ENCODE measurements around the gene PRTFDC1.

The PRTFDC1 gene

DNA sequence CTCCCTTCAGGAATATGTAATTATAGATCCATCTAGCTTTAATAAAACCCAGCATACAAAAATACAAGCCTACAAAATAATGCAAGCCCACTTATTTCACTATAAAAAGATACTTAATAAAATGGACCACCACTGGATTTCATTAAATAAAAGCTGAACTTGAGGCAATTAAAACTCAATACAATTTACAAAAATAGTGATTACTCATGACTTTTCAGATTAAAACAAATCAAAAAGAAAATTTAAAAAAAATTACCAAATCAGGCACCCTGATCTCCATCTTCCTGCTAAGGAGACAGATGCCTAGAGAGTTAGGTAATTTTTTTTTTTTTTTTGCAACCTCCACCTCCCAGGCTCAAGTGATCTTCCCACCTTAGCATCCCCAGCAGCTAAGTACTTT, 41.8 kb downstream of the PRTFDC1 start:
- H3K9me3 Mint-ChIP-seq, result no peaks in the 10 kb centered on the region
- peaks cover 3% of the 10 kb centered on the region for H3K27me3 Mint-ChIP-seq (ENCODE audit: low read depth, poor library complexity)
- no peaks in the 10 kb centered on the region for H3K4me1 Mint-ChIP-seq
- TF ChIP-seq, protein P1, sequence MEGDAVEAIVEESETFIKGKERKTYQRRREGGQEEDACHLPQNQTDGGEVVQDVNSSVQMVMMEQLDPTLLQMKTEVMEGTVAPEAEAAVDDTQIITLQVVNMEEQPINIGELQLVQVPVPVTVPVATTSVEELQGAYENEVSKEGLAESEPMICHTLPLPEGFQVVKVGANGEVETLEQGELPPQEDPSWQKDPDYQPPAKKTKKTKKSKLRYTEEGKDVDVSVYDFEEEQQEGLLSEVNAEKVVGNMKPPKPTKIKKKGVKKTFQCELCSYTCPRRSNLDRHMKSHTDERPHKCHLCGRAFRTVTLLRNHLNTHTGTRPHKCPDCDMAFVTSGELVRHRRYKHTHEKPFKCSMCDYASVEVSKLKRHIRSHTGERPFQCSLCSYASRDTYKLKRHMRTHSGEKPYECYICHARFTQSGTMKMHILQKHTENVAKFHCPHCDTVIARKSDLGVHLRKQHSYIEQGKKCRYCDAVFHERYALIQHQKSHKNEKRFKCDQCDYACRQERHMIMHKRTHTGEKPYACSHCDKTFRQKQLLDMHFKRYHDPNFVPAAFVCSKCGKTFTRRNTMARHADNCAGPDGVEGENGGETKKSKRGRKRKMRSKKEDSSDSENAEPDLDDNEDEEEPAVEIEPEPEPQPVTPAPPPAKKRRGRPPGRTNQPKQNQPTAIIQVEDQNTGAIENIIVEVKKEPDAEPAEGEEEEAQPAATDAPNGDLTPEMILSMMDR (IDR thresholded peaks at IDR 0.05), result no peak
- no peak overlapping the region for H3K27ac Mint-ChIP-seq
- peaks cover 29% of the 10 kb centered on the region for H3K36me3 Mint-ChIP-seq (ENCODE audit: low read depth)
- no peak overlapping the region for H3K4me3 Mint-ChIP-seq
- no peak for DNase-seq

DNA sequence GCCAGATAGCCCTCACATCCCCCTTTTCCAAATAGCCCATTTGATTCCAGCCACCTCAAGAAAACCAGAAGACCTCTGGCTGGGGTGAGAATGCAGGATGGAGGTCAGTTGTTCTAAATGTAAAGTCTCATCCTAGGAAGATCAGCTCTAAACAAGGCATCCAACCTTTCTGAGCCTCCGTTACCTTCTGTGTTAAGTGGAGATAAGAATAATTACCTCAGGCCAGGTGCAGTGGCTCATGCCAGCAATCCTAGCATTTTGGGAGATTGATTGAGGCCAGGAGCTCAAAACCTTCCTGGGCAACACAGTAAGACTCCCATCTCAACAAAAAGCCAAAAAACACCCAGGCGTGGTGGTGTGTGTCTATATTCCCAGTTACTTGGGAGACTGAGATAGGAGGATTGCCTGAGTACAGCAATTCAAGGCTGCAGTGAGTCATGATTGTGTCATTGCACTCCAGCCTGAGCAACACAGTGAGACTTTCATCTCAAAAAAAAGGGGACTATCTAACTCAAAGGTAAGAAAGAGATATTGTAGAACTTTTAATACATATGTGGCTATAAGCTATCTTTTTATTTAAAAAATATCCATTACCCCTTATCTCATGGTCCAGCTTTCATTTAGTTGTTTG, 43.5 kb downstream of the PRTFDC1 start:
- no peak overlapping the region for H3K27ac Mint-ChIP-seq
- TF ChIP-seq, protein P1 (IDR thresholded peaks at IDR 0.05), result no peak
- no peak for DNase-seq

DNA sequence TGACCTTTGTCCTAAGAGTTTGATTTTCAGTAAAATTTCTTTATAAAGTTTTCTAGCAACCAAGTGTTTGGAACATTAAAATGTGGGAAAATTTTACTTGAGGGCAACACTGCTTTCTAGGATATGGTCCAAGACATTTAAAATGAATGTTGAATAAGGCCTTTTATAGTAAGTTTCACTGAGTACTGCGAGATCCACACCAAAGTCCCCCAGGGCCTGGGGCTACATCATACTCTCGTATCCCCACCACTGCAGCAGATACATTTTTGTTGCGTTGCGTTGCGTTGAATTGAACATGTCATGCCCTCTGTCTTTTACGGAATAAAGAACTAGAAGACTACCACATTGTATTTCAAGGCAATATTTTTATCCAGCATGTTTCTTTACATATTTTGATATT, 44.5 kb downstream of the PRTFDC1 start:
- TF ChIP-seq, protein P1 (IDR thresholded peaks at IDR 0.05), result no peak
- H3K27ac Mint-ChIP-seq, result no peak overlapping the region
- no peak for DNase-seq
- H3K36me3 Mint-ChIP-seq (ENCODE audit: low read depth), result peaks cover 32% of the 10 kb centered on the region
- no peaks in the 10 kb centered on the region for H3K27me3 Mint-ChIP-seq (ENCODE audit: low read depth, poor library complexity)
- no peak overlapping the region for H3K4me3 Mint-ChIP-seq
- H3K9me3 Mint-ChIP-seq, result no peaks in the 10 kb centered on the region
- H3K4me1 Mint-ChIP-seq, result no peaks in the 10 kb centered on the region

More for the DNA sequence above, 43.5 kb downstream of the PRTFDC1 start:
- Mint-ChIP-seq H3K4me1 (no peaks in the 10 kb centered on the region), H3K4me3 (no peak overlapping the region), H3K36me3 (ENCODE audit: low read depth) (peaks cover 32% of the 10 kb centered on the region), H3K9me3 (no peaks in the 10 kb centered on the region), H3K27me3 (ENCODE audit: low read depth, poor library complexity) (no peaks in the 10 kb centered on the region)

DNA sequence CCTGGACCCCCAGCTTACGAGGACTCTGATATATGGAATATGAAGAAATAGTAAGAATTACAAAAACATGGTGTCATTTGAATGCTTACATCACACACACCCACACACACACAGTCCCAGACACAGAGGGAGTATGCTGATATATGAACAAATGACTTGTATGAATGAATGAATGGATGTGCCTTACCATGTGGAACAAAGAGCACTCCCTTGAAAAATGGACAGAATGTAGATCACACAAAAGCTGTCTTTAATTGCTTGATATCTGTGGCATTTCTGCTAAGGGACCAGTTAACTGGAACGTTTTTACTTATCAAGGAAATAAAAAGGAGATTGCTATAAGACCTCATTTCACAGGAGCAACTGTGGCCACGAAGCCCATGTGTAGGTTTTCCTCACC, 46.0 kb downstream of the PRTFDC1 start:
- Mint-ChIP-seq H3K27me3 (ENCODE audit: low read depth, poor library complexity) (no peaks in the 10 kb centered on the region), H3K9me3 (no peaks in the 10 kb centered on the region), H3K4me3 (no peak overlapping the region), H3K27ac (no peak overlapping the region), H3K36me3 (ENCODE audit: low read depth) (peaks cover 23% of the 10 kb centered on the region), H3K4me1 (no peaks in the 10 kb centered on the region)
- TF ChIP-seq, protein P1 (IDR thresholded peaks at IDR 0.05), result no peak
- no peak for DNase-seq

DNA sequence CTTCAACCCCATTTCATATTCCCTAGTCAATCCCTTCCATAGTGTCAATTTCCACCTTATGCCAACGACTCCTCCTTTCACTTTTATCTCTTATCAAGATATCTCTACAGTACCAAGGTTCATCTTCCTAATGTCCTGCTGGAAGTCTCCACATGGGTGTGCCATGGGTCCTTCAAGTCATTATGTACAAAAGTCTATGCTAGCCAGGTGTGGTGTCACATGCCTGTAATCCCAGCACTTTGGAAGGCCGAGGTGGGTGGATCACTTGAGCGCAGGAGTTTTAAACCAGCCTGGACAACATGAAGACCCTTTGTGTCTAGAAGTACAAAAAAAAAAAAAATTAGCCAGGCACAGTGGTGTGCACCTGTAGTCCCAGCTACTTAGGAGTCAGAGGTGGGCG, 47.6 kb downstream of the PRTFDC1 start:
- no peak for DNase-seq
- H3K9me3 Mint-ChIP-seq, result no peaks in the 10 kb centered on the region
- TF ChIP-seq, protein P1 (IDR thresholded peaks at IDR 0.05), result no peak
- no peak overlapping the region for H3K27ac Mint-ChIP-seq
- H3K27me3 Mint-ChIP-seq (ENCODE audit: low read depth, poor library complexity), result no peaks in the 10 kb centered on the region
- no peaks in the 10 kb centered on the region for H3K4me1 Mint-ChIP-seq
- no peak overlapping the region for H3K4me3 Mint-ChIP-seq
- H3K36me3 Mint-ChIP-seq (ENCODE audit: low read depth), result peaks cover 18% of the 10 kb centered on the region

- no peak overlapping the region for H3K27ac Mint-ChIP-seq
- TF ChIP-seq, protein P1 (IDR thresholded peaks at IDR 0.05), result no peak
- H3K27me3 Mint-ChIP-seq (ENCODE audit: low read depth, poor library complexity), result no peaks in the 10 kb centered on the region
- H3K9me3 Mint-ChIP-seq, result no peaks in the 10 kb centered on the region
- peaks cover 24% of the 10 kb centered on the region for H3K36me3 Mint-ChIP-seq (ENCODE audit: low read depth)
- no peak for DNase-seq
- H3K4me3 Mint-ChIP-seq, result no peak overlapping the region
- no peaks in the 10 kb centered on the region for H3K4me1 Mint-ChIP-seq
These were observed 50.0 kb downstream of the PRTFDC1 start for GRCh38 chr10:24902400-24902728.

Data from nephron progenitor cell (in vitro differentiated cells).